PC-3 (cell line): ENCODE measurements around the gene NUTM1. TPM values are rescaled to one million over a fixed set of nuclear protein-coding genes. Genes with fewer than 3 reads are reported as not detected.
A peak's percentile ranks its signal among the peaks of the same experiment; 100 is the strongest.

Experiments
- ATAC-seq: fragments of 200-7000 bp; cut with Tn5 transposase; 2 replicates; pipeline ENCODE4 v1.9.1; 2020; ENCODE audit warnings: mild to moderate bottlenecking, moderate library complexity
- BruUV-seq: library from RNA; stranded (reverse); fragments of 400-500 nt; replicated peaks from 2 replicates; lab custom pipeline; 2021; lab: Mats Ljungman, UMichigan
- CTCF ChIA-PET: fragments of 300-600 bp; sonication (Branson Sonifier 250); formaldehyde crosslinking; loops from one replicate; lab custom pipeline; 2022; ENCODE audit warnings: antibody characterized with exemption; lab: Charles Lee
- POLR2A ChIA-PET: fragments of 300-600 bp; sonication (Branson Sonifier 250); formaldehyde crosslinking; loops from one replicate; lab custom pipeline; 2022; ENCODE audit warnings: antibody characterized with exemption; ENCODE audit not compliant: unreplicated experiment; lab: Charles Lee
- DNase-seq: peaks from one replicate; pipeline ENCODE4 v3.0.0-alpha.2; 2015
- H2AFZ ChIP-seq: fragments of 300-600 bp; sonication (generic); 2 replicates; pipeline ENCODE4 v1.6.0; 2016; ENCODE audit warnings: antibody characterized with exemption, low read length
- H3F3A ChIP-seq: fragments of 300-600 bp; sonication (generic); one replicate; pipeline ENCODE4 v1.6.0; 2017; ENCODE audit warnings: antibody characterized with exemption, low read length, control low read depth, mild to moderate bottlenecking; ENCODE audit not compliant: unreplicated experiment
- H3K27ac ChIP-seq: fragments of 300-600 bp; sonication (generic); 2 replicates; pipeline ENCODE4 v1.5.1; 2016; ENCODE audit warnings: mild to moderate bottlenecking, low read length
- H3K27me3 ChIP-seq: fragments of 300-600 bp; sonication (generic); 2 replicates; pipeline ENCODE4 v1.6.1; 2016; ENCODE audit warnings: low read length, mixed read lengths
- H3K36me3 ChIP-seq: fragments of 300-600 bp; sonication (generic); 2 replicates; pipeline ENCODE4 v1.6.1; 2016; ENCODE audit warnings: low read depth, mixed run types, low read length, mixed read lengths
- H3K4me1 ChIP-seq: fragments of 300-600 bp; sonication (generic); 2 replicates; pipeline ENCODE4 v1.5.1; 2016; ENCODE audit warnings: low read length; ENCODE audit not compliant: insufficient read depth
- H3K4me2 ChIP-seq: fragments of 300-600 bp; sonication (generic); 2 replicates; pipeline ENCODE4 v1.6.0; 2016; ENCODE audit warnings: low read length
- H3K4me3 ChIP-seq: fragments of 300-600 bp; sonication (generic); 2 replicates; pipeline ENCODE4 v1.5.1; 2016; ENCODE audit warnings: mild to moderate bottlenecking, low read length, mixed read lengths
- H3K79me2 ChIP-seq: fragments of 300-600 bp; sonication (generic); 2 replicates; pipeline ENCODE4 v1.6.1; 2017; ENCODE audit warnings: low read length, mixed read lengths
- H3K9ac ChIP-seq: fragments of 300-600 bp; sonication (generic); 2 replicates; pipeline ENCODE4 v1.6.0; 2016; ENCODE audit warnings: mild to moderate bottlenecking, low read length
- H3K9me2 ChIP-seq: fragments of 300-600 bp; sonication (generic); replicated peaks from 2 replicates; pipeline ENCODE4 v1.6.1; 2016; ENCODE audit warnings: mixed run types, low read length, mixed read lengths
- H3K9me3 ChIP-seq: fragments of 300-600 bp; sonication (generic); 2 replicates; pipeline ENCODE4 v1.6.1; 2016; ENCODE audit warnings: low read length, mixed read lengths
- H4K20me1 ChIP-seq: fragments of 300-600 bp; sonication (generic); 2 replicates; pipeline ENCODE4 v1.6.1; 2016; ENCODE audit warnings: low read length, mixed read lengths
- CTCF ChIP-seq: fragments of 300-600 bp; sonication (generic); conservative IDR thresholded peaks from 2 replicates; pipeline ENCODE4 v1.5.1; 2017; ENCODE audit warnings: antibody characterized with exemption, low read depth, mild to moderate bottlenecking, low read length
- EZH2 ChIP-seq: fragments of 300-600 bp; sonication (generic); IDR thresholded peaks from one replicate; pipeline ENCODE4 v1.6.1; 2017; ENCODE audit warnings: antibody characterized with exemption, mild to moderate bottlenecking, low read length; ENCODE audit not compliant: unreplicated experiment
- EZH2phosphoT487 ChIP-seq: fragments of 300-600 bp; sonication (generic); IDR thresholded peaks from 2 replicates; pipeline ENCODE4 v1.6.1; 2018; ENCODE audit warnings: mild to moderate bottlenecking, antibody characterized with exemption, low read length, borderline replicate concordance
- intact Hi-C: fragments of 100-400 bp; cut with micrococcal nuclease; formaldehyde crosslinking; loops from 2 replicates; pipeline ENCODE4 v1.9.0; 2023
- total RNA-seq: library from RNA; depleted of rRNA; stranded (reverse); fragments of >200 nt; gene quantifications from 2 replicates; pipeline ENCODE4 v1.2.3, GENCODE V29; 2014

NUTM1 gene
- total RNA-seq, 1 experiment from 2014 or later: 0.04 TPM

GRCh38 chr15:34331809-34332208 lies 11.3 kb upstream of the NUTM1 start:
- Histone ChIP-seq H3F3A (peaks cover 11% of the 10 kb centered on the region), H3K4me2 (no peak overlapping the region), H3K79me2 (peaks cover 38% of the 10 kb centered on the region), H3K4me1 (peaks cover 36% of the 10 kb centered on the region), H3K27me3 (no peaks in the 10 kb centered on the region), H2AFZ (no peak overlapping the region), H3K9me2 (no peaks in the 10 kb centered on the region), H3K36me3 (0 out of 2 replicates have a peak, but pooled peaks cover 2% of the 10 kb centered on the region), H3K4me3 (no peak overlapping the region), H3K27ac (no peak overlapping the region), H3K9ac (no peak overlapping the region), H3K9me3 (no peaks in the 10 kb centered on the region), H4K20me1 (no peaks in the 10 kb centered on the region)
- DNase-seq (no peak), ATAC-seq (no peak)
- intact Hi-C loops: no loop called here
- CTCF ChIA-PET: no interaction called here
- TF ChIP-seq CTCF (no peak), EZH2phosphoT487 (no peak), EZH2 (no peak)
- POLR2A ChIA-PET: no interaction called here
- BruUV-seq: no TSS peak

GRCh38 chr15:34332553-34333120 lies 10.5 kb upstream of the NUTM1 start:
- H3K9ac ChIP-seq: no peak overlapping the region
- ChIA-PET POLR2A (no interaction called here), CTCF (no interaction called here)
- peaks cover 39% of the 10 kb centered on the region for H3K4me1 ChIP-seq
- no peaks in the 10 kb centered on the region for H3K9me2 ChIP-seq
- intact Hi-C loops: no loop called here
- peaks cover 11% of the 10 kb centered on the region for H3F3A ChIP-seq
- no peaks in the 10 kb centered on the region for H4K20me1 ChIP-seq
- no peak overlapping the region for H3K4me2 ChIP-seq
- DNase-seq: no peak
- H3K27me3 ChIP-seq: no peaks in the 10 kb centered on the region
- BruUV-seq: no TSS peak
- H3K36me3 ChIP-seq: 0 out of 2 replicates have a peak, but pooled peaks cover 2% of the 10 kb centered on the region
- H3K79me2 ChIP-seq: peaks cover 45% of the 10 kb centered on the region
- H2AFZ ChIP-seq: no peak overlapping the region
- TF ChIP-seq EZH2 (no peak), CTCF (no peak), EZH2phosphoT487 (no peak)
- no peak for ATAC-seq
- no peak overlapping the region for H3K27ac ChIP-seq
- H3K4me3 ChIP-seq: no peak overlapping the region
- H3K9me3 ChIP-seq: no peaks in the 10 kb centered on the region

GRCh38 chr15:34334672-34335071 lies 8.4 kb upstream of the NUTM1 start:
- Histone ChIP-seq H3K9ac (peak overlapping the region; percentile 77), H3F3A (peaks cover 19% of the 10 kb centered on the region), H3K9me3 (no peaks in the 10 kb centered on the region), H3K9me2 (no peaks in the 10 kb centered on the region), H3K27ac (peak overlapping the region; percentile 93), H3K4me2 (peak overlapping the region; percentile 96), H3K4me3 (peak overlapping the region; percentile 90), H4K20me1 (no peaks in the 10 kb centered on the region), H3K79me2 (peaks cover 47% of the 10 kb centered on the region), H3K36me3 (peaks cover 7% of the 10 kb centered on the region; the same call in 1 of the 2 replicates), H3K4me1 (peaks cover 48% of the 10 kb centered on the region), H2AFZ (no peak overlapping the region), H3K27me3 (no peaks in the 10 kb centered on the region)
- no TSS peak for BruUV-seq
- CTCF ChIA-PET: interaction anchor here (0.8 kb wide), 1 partner anchor 33 kb away, joined by 4 read pairs; the partner anchor contains the start of gene LPCAT4
- intact Hi-C loops: loop anchor here (1.0 kb wide), 3 partner anchors 37 to 95 kb away; no protein-coding TSS in a partner anchor
- POLR2A ChIA-PET: no interaction called here
- DNase-seq (peak; percentile 73), ATAC-seq (no peak)
- TF ChIP-seq EZH2phosphoT487 (no peak), EZH2 (no peak), CTCF (no peak)
